LNCaP clone FGC (cell line): ENCODE data around the gene NTN5.
A peak's percentile ranks its signal among the peaks of the same experiment; 100 is the strongest.

Experiments used
- DNase-seq: peaks from one replicate; pipeline ENCODE4 v3.0.0-alpha.2; 2011; ENCODE audit warnings: low read depth
- H3K4me3 ChIP-seq: 2 replicates; pipeline ENCODE4 v1.5.1; 2011; ENCODE audit warnings: mild to moderate bottlenecking, low read depth, low read length, control low read depth
- TF ChIP-seq, protein P1 (sequence below): IDR thresholded peaks from 2 replicates; pipeline ENCODE4 v1.5.1; 2012; ENCODE audit warnings: mild to moderate bottlenecking; ENCODE audit not compliant: control insufficient read depth, insufficient read depth; ENCODE audit errors: extremely low read depth

The NTN5 gene

DNA sequence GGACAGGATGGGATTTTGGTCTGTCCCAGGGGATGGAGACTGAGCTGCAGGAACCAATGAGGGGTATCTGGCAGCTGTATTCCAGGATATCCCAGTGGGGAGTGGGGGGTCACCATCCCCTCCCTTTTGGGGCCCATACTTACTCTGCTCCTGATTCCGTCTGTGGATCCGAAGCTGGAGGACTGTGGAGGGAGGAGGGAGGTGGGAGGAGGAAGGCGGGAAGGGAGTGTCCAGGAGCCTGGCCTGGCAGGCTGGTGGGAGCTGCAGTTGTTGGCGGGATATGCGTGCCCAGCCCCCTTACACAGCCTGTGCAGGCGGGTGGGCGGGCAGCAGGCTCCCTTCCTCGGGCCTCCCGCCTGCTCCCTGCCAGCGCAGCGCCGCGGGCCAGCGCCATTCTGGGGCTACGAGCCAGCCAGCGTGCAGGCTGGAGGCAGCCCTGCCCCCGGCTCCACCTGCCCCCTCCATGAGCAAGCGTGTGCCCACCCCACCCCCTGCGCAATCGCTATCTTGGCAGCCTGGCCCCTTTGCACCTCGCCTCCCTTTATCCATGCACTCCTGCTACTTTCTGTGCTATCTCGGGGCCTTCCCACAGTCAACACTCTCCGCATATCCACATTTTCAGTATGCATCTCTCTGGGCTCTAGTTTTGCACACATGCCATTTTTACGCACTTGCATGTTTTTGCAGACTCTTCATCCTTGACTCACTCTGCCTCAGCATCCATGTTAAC, 43.9 kb upstream of the NTN5 start:
- no peak overlapping the region for H3K4me3 ChIP-seq
- TF ChIP-seq, protein P1, sequence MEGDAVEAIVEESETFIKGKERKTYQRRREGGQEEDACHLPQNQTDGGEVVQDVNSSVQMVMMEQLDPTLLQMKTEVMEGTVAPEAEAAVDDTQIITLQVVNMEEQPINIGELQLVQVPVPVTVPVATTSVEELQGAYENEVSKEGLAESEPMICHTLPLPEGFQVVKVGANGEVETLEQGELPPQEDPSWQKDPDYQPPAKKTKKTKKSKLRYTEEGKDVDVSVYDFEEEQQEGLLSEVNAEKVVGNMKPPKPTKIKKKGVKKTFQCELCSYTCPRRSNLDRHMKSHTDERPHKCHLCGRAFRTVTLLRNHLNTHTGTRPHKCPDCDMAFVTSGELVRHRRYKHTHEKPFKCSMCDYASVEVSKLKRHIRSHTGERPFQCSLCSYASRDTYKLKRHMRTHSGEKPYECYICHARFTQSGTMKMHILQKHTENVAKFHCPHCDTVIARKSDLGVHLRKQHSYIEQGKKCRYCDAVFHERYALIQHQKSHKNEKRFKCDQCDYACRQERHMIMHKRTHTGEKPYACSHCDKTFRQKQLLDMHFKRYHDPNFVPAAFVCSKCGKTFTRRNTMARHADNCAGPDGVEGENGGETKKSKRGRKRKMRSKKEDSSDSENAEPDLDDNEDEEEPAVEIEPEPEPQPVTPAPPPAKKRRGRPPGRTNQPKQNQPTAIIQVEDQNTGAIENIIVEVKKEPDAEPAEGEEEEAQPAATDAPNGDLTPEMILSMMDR: no peak
- no peak for DNase-seq

DNA sequence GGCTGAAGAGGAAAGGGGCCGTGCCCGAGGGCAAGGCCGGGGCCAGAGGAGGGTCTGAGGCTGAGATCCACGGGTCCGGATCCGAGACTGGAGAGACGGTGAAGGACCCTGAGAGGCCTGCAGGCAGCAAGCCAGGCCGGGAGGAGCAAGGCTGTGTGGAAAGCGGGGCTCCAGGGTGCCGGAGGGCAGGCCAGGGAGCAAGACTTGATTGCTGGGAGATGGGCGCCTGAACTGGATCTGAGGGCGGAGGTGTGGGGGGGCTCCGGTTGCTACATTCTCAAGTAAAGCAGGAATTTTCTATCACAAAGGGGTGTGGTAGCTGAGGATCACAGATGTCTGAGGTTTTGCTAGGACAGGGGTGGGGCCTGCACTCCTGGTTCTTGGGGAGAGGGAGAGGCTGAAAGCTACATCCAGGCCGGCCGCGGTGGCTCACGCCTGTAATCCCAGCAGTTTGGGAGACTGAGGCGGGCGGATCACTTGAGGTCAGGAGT, 42.9 kb upstream of the NTN5 start:
- H3K4me3 ChIP-seq: no peak overlapping the region
- DNase-seq: no peak
- TF ChIP-seq, protein P1: no peak

DNA sequence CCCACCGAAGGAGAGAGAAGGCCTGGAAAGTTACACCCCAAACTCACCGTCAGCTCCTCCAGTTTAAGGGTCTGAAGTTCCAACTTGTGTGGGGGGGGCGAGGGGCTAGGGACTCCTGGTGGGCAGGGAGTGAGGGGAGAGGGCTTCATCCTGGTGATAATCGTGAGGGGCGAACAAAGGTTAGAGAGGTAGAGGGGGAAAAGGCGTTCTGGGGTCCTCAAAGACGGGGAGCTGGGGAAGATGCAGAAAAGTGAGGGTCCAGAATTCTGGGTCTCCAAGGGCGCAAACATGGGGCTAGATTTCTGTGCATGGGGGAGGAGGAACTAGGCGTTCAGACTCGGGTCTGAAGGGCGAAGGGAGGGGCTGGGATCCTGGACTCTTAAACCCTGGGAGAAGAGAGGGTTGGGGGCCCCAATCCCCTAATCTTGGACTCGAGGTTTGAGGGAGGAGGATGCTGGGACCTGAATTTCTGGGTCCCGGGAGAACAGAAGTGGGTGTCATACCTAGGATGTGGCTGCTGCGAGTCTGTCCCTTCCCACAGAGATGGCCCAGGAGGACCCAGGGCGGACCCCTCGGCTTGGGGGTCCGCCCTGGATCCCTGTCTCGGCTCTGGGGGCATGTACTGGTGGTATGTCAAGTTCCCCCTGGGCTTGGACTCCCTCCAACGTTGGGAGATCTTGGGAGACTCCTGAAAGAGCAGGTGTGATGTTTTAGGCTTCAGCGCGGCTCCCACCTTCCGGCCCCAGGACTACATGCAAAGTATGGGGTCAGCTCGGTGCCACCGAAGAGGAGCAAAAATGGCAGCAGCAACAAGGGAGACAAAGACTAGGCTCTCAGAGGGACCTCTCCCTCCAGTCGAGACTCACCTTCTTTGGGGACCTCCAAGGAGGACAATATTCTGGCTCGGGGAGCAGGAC, 42.2 kb upstream of the NTN5 start:
- peak overlapping the region; percentile 68 for H3K4me3 ChIP-seq
- TF ChIP-seq, protein P1: no peak
- DNase-seq: no peak

DNA sequence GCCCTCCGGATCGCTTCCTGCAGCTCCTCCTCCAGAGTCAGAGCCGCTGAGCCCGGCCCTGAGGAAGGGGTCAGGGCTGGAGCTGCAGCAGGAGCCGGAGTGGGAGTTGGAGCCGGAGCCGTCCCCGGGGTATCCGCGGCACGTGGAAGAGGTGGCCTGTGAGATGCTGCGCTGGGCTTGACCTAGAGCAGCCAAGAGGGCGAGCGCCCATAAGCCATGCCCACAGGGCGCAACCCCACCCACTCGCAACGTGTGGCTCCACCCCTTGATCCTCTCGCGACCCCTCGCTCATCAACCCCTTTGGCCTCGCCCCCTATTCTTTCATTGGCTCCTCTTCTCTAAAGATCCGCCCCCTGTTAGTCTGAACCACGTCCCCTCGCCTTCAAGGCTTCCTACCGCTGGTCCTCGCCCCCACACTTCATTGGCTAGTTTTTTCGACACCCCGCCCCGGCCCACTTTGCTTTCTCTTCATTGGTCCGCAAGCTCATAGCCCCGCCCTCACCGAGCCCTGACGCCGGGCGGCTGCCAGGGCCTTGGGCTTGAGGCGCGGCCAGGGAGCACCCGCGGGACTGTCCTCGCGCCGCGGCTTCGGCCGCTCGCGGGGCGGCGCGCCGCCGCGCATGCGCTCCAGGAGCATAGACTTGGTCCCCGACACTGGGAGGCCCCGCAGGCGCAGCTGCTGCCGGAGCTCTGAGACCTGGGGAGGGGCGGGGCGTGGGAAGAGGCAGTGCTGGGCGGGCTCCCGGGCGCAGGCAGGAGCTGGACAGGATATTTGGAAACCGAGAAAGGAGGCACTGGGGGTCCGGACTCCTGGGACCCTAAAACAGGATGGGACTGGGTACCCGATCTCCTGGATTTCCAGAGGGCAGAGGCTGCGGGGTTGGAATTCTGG, 41.3 kb upstream of the NTN5 start:
- peak; percentile 93 for DNase-seq
- H3K4me3 ChIP-seq: peak overlapping the region; percentile 69
- TF ChIP-seq, protein P1: no peak

DNA sequence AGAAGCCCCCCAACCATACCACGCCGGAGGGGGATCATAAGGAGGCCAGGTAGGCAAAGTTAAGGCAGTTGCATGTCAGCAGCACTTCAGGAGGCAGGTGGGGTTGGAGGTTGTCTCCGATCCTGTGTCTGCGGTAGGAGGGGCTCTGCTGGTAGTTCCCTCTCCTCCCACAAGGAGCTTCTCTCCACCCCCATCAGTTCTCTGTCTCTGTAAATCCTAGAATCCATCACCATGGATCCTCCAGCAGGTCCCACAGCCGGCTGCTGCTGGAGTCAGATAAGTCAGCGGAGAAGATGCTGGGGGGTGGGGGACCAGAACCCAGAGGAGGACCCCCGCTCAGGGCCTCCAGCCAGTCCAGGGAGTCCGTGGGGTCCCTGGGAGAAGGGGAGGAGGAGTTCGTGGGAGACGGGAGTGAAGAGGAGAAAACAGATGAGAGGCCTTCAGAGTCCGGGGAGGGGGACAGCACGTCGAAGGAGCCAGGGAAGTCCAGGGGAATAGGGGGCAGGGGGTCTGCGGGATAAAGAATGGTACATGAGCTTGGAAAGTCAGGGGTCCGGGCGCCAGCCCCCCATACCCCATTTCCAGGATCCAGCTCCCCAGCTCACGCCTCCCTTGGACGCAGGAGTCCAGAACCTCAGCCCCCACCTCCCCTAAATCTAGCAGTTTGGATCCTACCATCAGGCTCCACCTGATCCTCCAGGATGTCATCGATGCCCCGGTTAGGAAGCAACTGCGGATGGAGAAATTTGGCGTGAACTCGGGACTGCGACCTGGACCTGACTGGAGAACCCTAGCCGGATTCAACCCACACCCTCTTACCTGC, 40.4 kb upstream of the NTN5 start:
- no peak for DNase-seq
- peak overlapping the region; percentile 69 for H3K4me3 ChIP-seq
- TF ChIP-seq, protein P1: no peak
